Neutrophil (primary cell): ENCODE results near the gene LCMT1.

ENCODE experiments used
- H3K27ac ChIP-seq: fragments of 200-600 bp; sonication (generic); 2 replicates; pipeline ENCODE4 v1.5.1; 2016; ENCODE audit warnings: mild to moderate bottlenecking, moderate library complexity
- H3K27me3 ChIP-seq: fragments of 200-600 bp; sonication (generic); 2 replicates; pipeline ENCODE4 v1.6.0; 2016; ENCODE audit warnings: mild to moderate bottlenecking
- H3K36me3 ChIP-seq: fragments of 200-600 bp; sonication (generic); 2 replicates; pipeline ENCODE4 v1.5.1; 2017
- H3K4me1 ChIP-seq, 2 experiments: fragments of 200-600 bp in 1 of 2; sonication (generic) in 1 of 2; 1 replicate in 1 of 2; 2 replicates in 1 of 2; pipeline versions ENCODE4 v1.5.1 to v1.6.1; 2013 to 2016; ENCODE audit warnings: low read depth in 1 of 2, low read length in 1 of 2, mild to moderate bottlenecking in 1 of 2, moderate library complexity in 1 of 2; ENCODE audit not compliant: control insufficient read depth in 1 of 2, insufficient read depth in 1 of 2
- H3K4me3 ChIP-seq, 2 experiments: fragments of 200-600 bp in 1 of 2; sonication (generic) in 1 of 2; 1 replicate in 1 of 2; 2 replicates in 1 of 2; pipeline ENCODE4 v1.5.1; 2013 to 2016; ENCODE audit warnings: low read depth in 1 of 2, low read length in 1 of 2, mild to moderate bottlenecking in 1 of 2, moderate library complexity in 1 of 2
- H3K9me3 ChIP-seq: fragments of 200-600 bp; sonication (generic); 2 replicates; pipeline ENCODE4 v1.5.1; 2016
- TF ChIP-seq, protein P1 (sequence below): fragments of 200-600 bp; sonication (generic); IDR thresholded peaks from 2 replicates; pipeline ENCODE4 v1.5.1; 2016; ENCODE audit warnings: antibody characterized with exemption

Gene LCMT1

GRCh38 chr16:25192096-25192495 is 80.6 kb downstream of the LCMT1 start:
- Histone ChIP-seq H3K9me3 (no peaks in the 10 kb centered on the region), H3K27ac (no peak overlapping the region), H3K27me3 (no peaks in the 10 kb centered on the region), H3K4me3 (no peak overlapping the region), H3K4me1 (no peaks in the 10 kb centered on the region), H3K36me3 (no peaks in the 10 kb centered on the region)
- TF ChIP-seq, protein P1, sequence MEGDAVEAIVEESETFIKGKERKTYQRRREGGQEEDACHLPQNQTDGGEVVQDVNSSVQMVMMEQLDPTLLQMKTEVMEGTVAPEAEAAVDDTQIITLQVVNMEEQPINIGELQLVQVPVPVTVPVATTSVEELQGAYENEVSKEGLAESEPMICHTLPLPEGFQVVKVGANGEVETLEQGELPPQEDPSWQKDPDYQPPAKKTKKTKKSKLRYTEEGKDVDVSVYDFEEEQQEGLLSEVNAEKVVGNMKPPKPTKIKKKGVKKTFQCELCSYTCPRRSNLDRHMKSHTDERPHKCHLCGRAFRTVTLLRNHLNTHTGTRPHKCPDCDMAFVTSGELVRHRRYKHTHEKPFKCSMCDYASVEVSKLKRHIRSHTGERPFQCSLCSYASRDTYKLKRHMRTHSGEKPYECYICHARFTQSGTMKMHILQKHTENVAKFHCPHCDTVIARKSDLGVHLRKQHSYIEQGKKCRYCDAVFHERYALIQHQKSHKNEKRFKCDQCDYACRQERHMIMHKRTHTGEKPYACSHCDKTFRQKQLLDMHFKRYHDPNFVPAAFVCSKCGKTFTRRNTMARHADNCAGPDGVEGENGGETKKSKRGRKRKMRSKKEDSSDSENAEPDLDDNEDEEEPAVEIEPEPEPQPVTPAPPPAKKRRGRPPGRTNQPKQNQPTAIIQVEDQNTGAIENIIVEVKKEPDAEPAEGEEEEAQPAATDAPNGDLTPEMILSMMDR, result no peak

DNA sequence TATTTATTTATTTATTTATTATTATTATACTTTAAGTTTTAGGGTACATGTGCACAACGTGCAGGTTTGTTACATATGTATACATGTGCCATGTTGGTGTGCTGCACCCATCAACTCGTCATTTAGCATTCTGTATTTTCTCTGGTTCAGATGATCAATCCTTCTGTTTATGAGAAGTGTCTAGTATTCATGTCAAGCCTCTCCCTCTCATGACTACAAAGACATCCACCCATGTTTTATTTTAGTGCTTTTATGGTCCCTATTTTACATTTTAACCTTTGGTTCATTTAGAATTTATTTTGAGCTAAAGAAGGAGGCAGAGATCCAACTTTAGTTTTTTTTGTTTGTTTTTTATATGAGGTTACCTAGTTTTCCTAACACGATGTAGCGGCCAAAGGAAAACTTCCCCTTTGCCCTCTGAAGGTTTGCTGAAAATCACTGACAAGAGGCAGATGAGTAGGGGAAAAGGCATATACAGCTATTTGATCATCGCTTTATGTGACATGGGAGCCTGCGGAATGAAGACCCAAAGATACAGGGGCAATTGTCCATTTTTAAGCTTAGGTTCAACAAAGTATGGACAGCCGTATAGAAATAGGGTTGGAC is 82.8 kb downstream of the LCMT1 start:
- TF ChIP-seq, protein P1, result no peak

DNA sequence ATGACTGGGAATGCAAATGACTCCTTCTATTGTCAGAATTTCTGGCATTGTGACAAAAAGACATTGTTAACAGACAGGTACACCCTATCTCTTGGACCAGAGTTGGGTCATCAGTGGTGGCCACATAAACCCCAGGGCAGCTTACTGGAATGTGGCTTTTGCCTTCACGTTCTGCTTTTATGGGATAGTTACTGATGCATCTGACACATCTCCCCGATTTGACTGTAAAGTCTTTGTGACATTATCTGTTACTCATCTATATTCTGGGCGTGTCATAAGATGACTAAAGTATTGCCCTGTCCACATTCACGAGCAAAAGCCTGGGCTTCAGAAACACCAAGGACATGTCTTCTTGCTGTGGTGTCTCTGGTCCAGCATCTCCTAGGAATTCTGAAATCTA is 86.5 kb downstream of the LCMT1 start:
- no peaks in the 10 kb centered on the region for H3K36me3 ChIP-seq
- TF ChIP-seq, protein P1, result no peak
- H3K9me3 ChIP-seq, result no peaks in the 10 kb centered on the region
- no peak overlapping the region for H3K4me3 ChIP-seq
- H3K27me3 ChIP-seq, result no peaks in the 10 kb centered on the region
- H3K4me1 ChIP-seq, result no peaks in the 10 kb centered on the region
- no peak overlapping the region for H3K27ac ChIP-seq

More for the DNA sequence above, 82.8 kb downstream of the LCMT1 start:
- Histone ChIP-seq H3K9me3 (no peaks in the 10 kb centered on the region), H3K36me3 (no peaks in the 10 kb centered on the region), H3K4me3 (no peak overlapping the region), H3K4me1 (no peaks in the 10 kb centered on the region), H3K27me3 (no peaks in the 10 kb centered on the region), H3K27ac (no peak overlapping the region)

DNA sequence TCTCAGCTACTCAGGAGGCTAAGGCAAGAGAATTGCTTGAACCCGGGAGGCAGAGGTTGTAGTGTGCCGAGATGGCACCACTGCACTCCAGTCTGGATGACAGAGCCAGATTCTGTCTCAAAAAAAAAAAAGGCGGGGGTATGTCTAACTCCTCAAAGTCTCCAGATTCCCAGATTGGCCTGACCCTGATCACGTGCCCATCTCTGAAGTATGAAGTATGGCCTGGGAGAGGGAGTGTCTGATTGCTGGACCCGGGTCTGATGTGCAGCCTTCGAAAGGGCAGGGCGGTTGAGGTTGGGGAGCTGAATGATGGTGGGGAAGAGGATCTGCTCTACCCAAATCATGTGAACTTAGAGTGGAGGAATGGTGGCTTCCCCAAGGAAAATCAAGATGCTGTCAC is 87.9 kb downstream of the LCMT1 start:
- no peaks in the 10 kb centered on the region for H3K36me3 ChIP-seq
- no peaks in the 10 kb centered on the region for H3K27me3 ChIP-seq
- H3K27ac ChIP-seq, result no peak overlapping the region
- H3K4me1 ChIP-seq, result no peaks in the 10 kb centered on the region
- no peak overlapping the region for H3K4me3 ChIP-seq
- H3K9me3 ChIP-seq, result no peaks in the 10 kb centered on the region
- TF ChIP-seq, protein P1, result no peak

GRCh38 chr16:25210758-25211157 is 99.2 kb downstream of the LCMT1 start:
- TF ChIP-seq, protein P1, result no peak
- peaks cover 50 to 65% of the 10 kb centered on the region in 2 experiments for H3K4me1 ChIP-seq
- no peak overlapping the region for H3K4me3 ChIP-seq
- no peaks in the 10 kb centered on the region for H3K36me3 ChIP-seq
- no peak overlapping the region for H3K27ac ChIP-seq
- no peaks in the 10 kb centered on the region for H3K9me3 ChIP-seq
- no peaks in the 10 kb centered on the region for H3K27me3 ChIP-seq
